Measurements from ENCODE around the gene MARF1. TPM values are rescaled to one million over a fixed set of nuclear protein-coding genes. Genes with fewer than 3 reads are reported as not detected.

The MARF1 gene
- total RNA-seq, 1 donor from 2014 or later = 97.1 TPM

GRCh38 chr16:15587152-15587825, 55.7 kb downstream of the MARF1 start:
- Histone ChIP-seq H3K27ac (no peak overlapping the region), H3K9me3 (no peaks in the 10 kb centered on the region), H3K4me1 (peaks cover 24% of the 10 kb centered on the region), H3K36me3 (peaks cover 14% of the 10 kb centered on the region), H3K4me3 (no peak overlapping the region), H3K27me3 (no peaks in the 10 kb centered on the region)
- ATAC-seq (no peak), DNase-seq (no peak)
- intact Hi-C loops (cut with DNase I) = no loop called here
- TF ChIP-seq CTCF (IDR thresholded peaks at IDR 0.05) = no peak

- H3K36me3 ChIP-seq = peaks cover 14% of the 10 kb centered on the region
- H3K4me1 ChIP-seq = peaks cover 27% of the 10 kb centered on the region
- intact Hi-C loops (cut with DNase I) = no loop called here
- no peaks in the 10 kb centered on the region for H3K9me3 ChIP-seq
- H3K27me3 ChIP-seq = no peaks in the 10 kb centered on the region
- no peak for ATAC-seq
- TF ChIP-seq CTCF (IDR thresholded peaks at IDR 0.05) = no peak
- DNase-seq = no peak
- no peak overlapping the region for H3K4me3 ChIP-seq
- H3K27ac ChIP-seq = no peak overlapping the region
These were observed 56.2 kb downstream of the MARF1 start for GRCh38 chr16:15586716-15587115.

GRCh38 chr16:15585956-15586355, 57.0 kb downstream of the MARF1 start:
- Histone ChIP-seq H3K9me3 (no peaks in the 10 kb centered on the region), H3K4me3 (no peak overlapping the region), H3K27me3 (no peaks in the 10 kb centered on the region), H3K4me1 (peaks cover 22% of the 10 kb centered on the region), H3K36me3 (peaks cover 14% of the 10 kb centered on the region), H3K27ac (no peak overlapping the region)
- ATAC-seq (no peak), DNase-seq (no peak)
- intact Hi-C loops (cut with DNase I) = no loop called here
- TF ChIP-seq CTCF (IDR thresholded peaks at IDR 0.05) = no peak

GRCh38 chr16:15583526-15583925, 59.4 kb downstream of the MARF1 start:
- Histone ChIP-seq H3K27ac (no peak overlapping the region), H3K4me3 (no peak overlapping the region), H3K36me3 (peaks cover 14% of the 10 kb centered on the region), H3K9me3 (no peaks in the 10 kb centered on the region), H3K4me1 (peaks cover 5% of the 10 kb centered on the region), H3K27me3 (no peaks in the 10 kb centered on the region)
- no peak for TF ChIP-seq CTCF (IDR thresholded peaks at IDR 0.05)
- ATAC-seq = no peak
- no peak for DNase-seq
- intact Hi-C loops (cut with DNase I) = no loop called here

GRCh38 chr16:15581127-15581815, 61.7 kb downstream of the MARF1 start:
- intact Hi-C loops (cut with DNase I) = no loop called here
- no peak for TF ChIP-seq CTCF (IDR thresholded peaks at IDR 0.05)
- DNase-seq (no peak), ATAC-seq (peak; percentile 27)
- Histone ChIP-seq H3K4me1 (peaks cover 5% of the 10 kb centered on the region), H3K36me3 (peaks cover 8% of the 10 kb centered on the region), H3K9me3 (no peaks in the 10 kb centered on the region), H3K4me3 (no peak overlapping the region), H3K27ac (peak overlapping the region; percentile 48), H3K27me3 (no peaks in the 10 kb centered on the region)
